Common myeloid progenitor, CD34-positive (primary cell): Measurements from ENCODE around the gene NLGN2.
"Not testable (repeated sequence)": the region's sequence is repeated elsewhere in the genome, so short reads cannot be mapped to it uniquely, and the experiment has no call there.

ENCODE experiments used
- CTCF ChIA-PET: fragments of 350-600 bp; sonication (Branson Sonifier 250); formaldehyde crosslinking; loops from one replicate; lab custom pipeline; 2021; ENCODE audit warnings: antibody characterized with exemption; lab: Charles Lee
- POLR2A ChIA-PET: fragments of 350-600 bp; sonication (Branson Sonifier 250); formaldehyde crosslinking; loops from one replicate; lab custom pipeline; 2021; ENCODE audit warnings: antibody characterized with exemption; lab: Charles Lee
- DNase-seq, 3 donors: peaks; one replicate each; pipeline versions ENCODE4 v3.0.0 to v3.0.0-alpha.2; 2013
- H3K27ac ChIP-seq, 2 experiments: 1 replicate in 1 of 2; 2 replicates in 1 of 2; pipeline ENCODE4 v1.7.0; 2013; ENCODE audit warnings: inconsistent platforms in 2 of 2, low read length in 2 of 2, mild to moderate bottlenecking in 2 of 2, low read depth in 1 of 2, moderate library complexity in 1 of 2; ENCODE audit not compliant: severe bottlenecking in 2 of 2, insufficient read depth in 1 of 2, poor library complexity in 1 of 2
- H3K27me3 ChIP-seq, 5 experiments: replicated peaks in 2 of 5; 1 replicate in 3 of 5; 2 replicates in 2 of 5; pipeline versions ENCODE4 v1.6.1 to v1.7.0; 2013; ENCODE audit warnings: low read length in 4 of 5, mild to moderate bottlenecking in 2 of 5, moderate library complexity in 2 of 5, inconsistent platforms in 1 of 5; ENCODE audit not compliant: insufficient read depth in 5 of 5, control insufficient read depth in 4 of 5
- H3K36me3 ChIP-seq, 4 experiments: 1 replicate in 2 of 4; 2 replicates in 2 of 4; pipeline versions ENCODE4 v1.6.1 to v1.7.0; 2013; ENCODE audit warnings: low read length in 3 of 4, control low read depth in 1 of 4, mild to moderate bottlenecking in 1 of 4; ENCODE audit not compliant: control insufficient read depth in 4 of 4, insufficient read depth in 4 of 4
- H3K4me1 ChIP-seq, 4 experiments: 1 replicate in 3 of 4; 2 replicates in 1 of 4; pipeline versions ENCODE4 v1.6.1 to v1.7.1; 2013; ENCODE audit warnings: low read length in 3 of 4, mild to moderate bottlenecking in 3 of 4, control low read depth in 1 of 4, inconsistent platforms in 1 of 4, moderate library complexity in 1 of 4; ENCODE audit not compliant: control insufficient read depth in 4 of 4, insufficient read depth in 4 of 4; ENCODE audit errors: control extremely low read depth in 1 of 4
- H3K4me3 ChIP-seq, 7 experiments: 1 replicate in 4 of 7; 2 replicates in 3 of 7; pipeline versions ENCODE4 v1.5.1 to v1.7.0; 2013; ENCODE audit warnings: mild to moderate bottlenecking in 7 of 7, low read length in 6 of 7, moderate library complexity in 6 of 7, inconsistent platforms in 2 of 7, low read depth in 2 of 7, control low read depth in 1 of 7; ENCODE audit not compliant: insufficient read depth in 4 of 7, control insufficient read depth in 1 of 7; ENCODE audit errors: extremely low read depth in 1 of 7
- H3K9me3 ChIP-seq, 5 experiments: 1 replicate in 4 of 5; 2 replicates in 1 of 5; pipeline versions ENCODE4 v1.6.1 to v1.7.1; 2013; ENCODE audit warnings: low read length in 4 of 5, mild to moderate bottlenecking in 2 of 5, inconsistent platforms in 1 of 5, low read depth in 1 of 5, moderate library complexity in 1 of 5; ENCODE audit not compliant: control insufficient read depth in 4 of 5, insufficient read depth in 2 of 5; ENCODE audit errors: control extremely low read depth in 1 of 5
- WGBS: methylation state at CpG from one replicate; pipeline ENCODE4 v1.1.5; 2013; ENCODE audit not compliant: insufficient coverage; 5-methylcytosine and 5-hydroxymethylcytosine counted together

Gene NLGN2

GRCh38 chr17:7368599-7368994, 39.0 kb upstream of the NLGN2 start:
- H3K4me3 ChIP-seq, H3K36me3 ChIP-seq, H3K9me3 ChIP-seq, H3K4me1 ChIP-seq, DNase-seq, H3K27me3 ChIP-seq, H3K27ac ChIP-seq: not testable (repeated sequence)
- ChIA-PET CTCF (interaction anchor here (0.9 to 2.0 kb wide), 3 partner anchors 12 to 72 kb away, joined by 3 to 8 read pairs (median 7); no protein-coding TSS in a partner anchor), POLR2A (interaction anchor here (0.9 kb wide), 1 partner anchor 32 kb away, joined by 3 read pairs; the partner anchor contains the start of gene ACAP1)
- 83% methylated on average over 4 of the region's 5 CpGs for WGBS

DNA sequence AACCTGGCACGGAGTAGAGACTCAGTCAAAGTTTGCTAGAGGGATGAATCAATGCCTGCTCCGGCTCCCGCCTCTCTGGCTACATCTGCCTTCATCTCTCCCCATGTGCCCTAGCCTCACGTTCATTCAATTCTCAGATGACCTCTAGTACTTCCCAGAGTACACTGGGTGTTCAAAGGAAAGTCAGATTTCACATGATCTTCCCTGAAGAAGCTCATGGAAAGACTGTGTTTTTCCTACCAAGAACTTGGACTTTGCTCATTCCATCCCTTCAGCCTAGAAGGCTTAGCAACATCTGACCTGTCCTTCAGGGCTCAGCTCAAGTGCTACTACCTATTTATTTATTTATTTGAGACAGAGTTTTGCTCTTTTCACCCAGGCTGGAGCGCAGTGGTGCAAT, 37.8 kb upstream of the NLGN2 start:
- no peak for DNase-seq
- no peak overlapping the region for H3K27ac ChIP-seq
- peaks cover 0 to 6% (median 0%) of the 10 kb centered on the region in 5 experiments for H3K27me3 ChIP-seq
- CTCF ChIA-PET, result interaction anchor here (1.3 to 2.5 kb wide), 3 partner anchors 11 to 22 kb away, joined by 3 to 8 read pairs (median 7); partner anchors contain the start of gene TMEM95
- POLR2A ChIA-PET, result interaction anchor here (0.6 to 0.9 kb wide), 2 partner anchors 11 to 33 kb away, joined by 3 read pairs; partner anchors contain the start of gene ACAP1
- H3K4me1 ChIP-seq, result no peaks in the 10 kb centered on the region
- no peaks in the 10 kb centered on the region for H3K36me3 ChIP-seq
- no peak overlapping the region for H3K4me3 ChIP-seq
- H3K9me3 ChIP-seq, result no peaks in the 10 kb centered on the region
- 100% methylated on average over 5 of the region's 5 CpGs for WGBS

DNA sequence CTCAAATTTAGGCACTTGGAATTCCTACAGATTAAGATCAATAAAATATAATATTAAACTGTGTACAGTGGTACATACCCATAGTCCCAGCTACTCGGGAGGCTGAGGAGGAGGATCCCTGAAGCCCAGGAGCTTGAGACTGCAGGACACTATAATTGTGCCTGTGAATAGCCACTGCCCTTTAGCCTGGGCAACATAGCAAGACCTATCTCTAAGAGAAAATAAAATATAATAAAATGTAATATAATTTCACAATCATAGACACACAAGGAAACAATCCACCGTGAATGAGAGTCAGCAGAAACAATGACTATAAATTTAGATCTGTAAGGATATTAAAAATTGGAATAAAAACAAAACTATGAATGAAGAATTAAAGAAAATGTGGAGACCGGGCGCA, 36.8 kb upstream of the NLGN2 start:
- no CpG with 5 or more reads among the region's 4 CpGs for WGBS
- Histone ChIP-seq H3K9me3 (no peaks in the 10 kb centered on the region), H3K27ac (no peak overlapping the region), H3K4me1 (no peaks in the 10 kb centered on the region), H3K27me3 (peaks cover 0 to 6% (median 0%) of the 10 kb centered on the region in 5 experiments), H3K4me3 (no peak overlapping the region), H3K36me3 (no peaks in the 10 kb centered on the region)
- ChIA-PET POLR2A (no interaction called here), CTCF (interaction anchor here (0.8 to 2.5 kb wide), 5 partner anchors 10 to 86 kb away, joined by 3 to 8 read pairs (median 3); partner anchors contain the start of gene TMEM95)
- no peak for DNase-seq

- 93% methylated on average over 2 of the region's 2 CpGs for WGBS
- Histone ChIP-seq H3K27me3 (peaks cover 0 to 4% (median 0%) of the 10 kb centered on the region in 5 experiments), H3K4me3 (no peak overlapping the region), H3K4me1 (no peaks in the 10 kb centered on the region), H3K9me3 (peaks cover 0 to 3% (median 2%) of the 10 kb centered on the region in 5 experiments), H3K27ac (no peak overlapping the region), H3K36me3 (no peaks in the 10 kb centered on the region)
- no peak for DNase-seq
- ChIA-PET POLR2A (no interaction called here), CTCF (interaction anchor here (1.1 to 3.4 kb wide), 4 partner anchors 8 to 28 kb away, joined by 3 to 13 read pairs (median 4); partner anchors contain the start of gene TMEM95)
These were observed 33.3 kb upstream of the NLGN2 start for GRCh38 chr17:7374353-7374752.

GRCh38 chr17:7379134-7379533, 28.5 kb upstream of the NLGN2 start:
- Histone ChIP-seq H3K4me1 (peaks cover 0 to 25% (median 13%) of the 10 kb centered on the region in 4 experiments), H3K4me3 (no peak overlapping the region), H3K9me3 (peaks cover 0 to 11% (median 3%) of the 10 kb centered on the region in 5 experiments), H3K27me3 (peaks cover 2 to 33% (median 23%) of the 10 kb centered on the region in 5 experiments), H3K27ac (no peak overlapping the region), H3K36me3 (no peaks in the 10 kb centered on the region)
- ChIA-PET POLR2A (no interaction called here), CTCF (interaction anchor here (2.0 kb wide), 1 partner anchor 15 kb away, joined by 6 read pairs; the partner anchor contains the start of gene PLSCR3)
- WGBS, result no CpG with 5 or more reads among the region's 3 CpGs
- DNase-seq, result no peak

DNA sequence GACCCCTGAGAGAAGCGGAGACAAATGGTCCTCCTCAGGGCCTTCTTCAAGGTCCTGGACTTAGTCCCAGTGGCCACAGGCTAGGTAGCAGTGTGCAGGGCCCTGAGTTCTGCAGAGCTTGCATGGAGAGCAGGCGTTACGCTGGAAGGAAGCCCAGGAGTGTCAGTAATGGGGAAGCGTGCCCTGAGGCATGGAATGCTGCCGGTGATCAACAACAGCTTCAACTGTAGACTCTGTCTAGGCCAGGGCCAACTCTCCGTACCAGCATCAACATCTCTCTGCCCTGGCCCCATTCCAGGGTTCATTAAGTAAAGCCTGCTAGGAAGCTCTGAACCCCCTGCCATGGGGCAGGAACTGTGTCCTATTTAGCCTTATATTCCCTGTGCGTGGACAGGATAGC, 27.3 kb upstream of the NLGN2 start:
- peaks cover 0 to 11% (median 3%) of the 10 kb centered on the region in 5 experiments for H3K9me3 ChIP-seq
- ChIA-PET CTCF (interaction anchor here (0.8 to 2.0 kb wide), 3 partner anchors 10 to 24 kb away, joined by 3 to 6 read pairs (median 5); partner anchors contain the start of gene PLSCR3), POLR2A (no interaction called here)
- H3K4me3 ChIP-seq, result peak overlapping the region in 4 of 7 experiments; percentile 42 to 75 (median 52)
- H3K27ac ChIP-seq, result no peak overlapping the region
- peaks cover 0 to 31% (median 18%) of the 10 kb centered on the region in 4 experiments for H3K4me1 ChIP-seq
- WGBS, result 45% methylated on average over 6 of the region's 7 CpGs
- DNase-seq, result no peak
- H3K36me3 ChIP-seq, result no peaks in the 10 kb centered on the region
- H3K27me3 ChIP-seq, result peaks cover 2 to 38% (median 23%) of the 10 kb centered on the region in 5 experiments
